NCI-H748 (cell line): ENCODE results near the gene CSPG5.

ENCODE experiments used
- DNase-seq: peaks from one replicate; lab custom pipeline; 2025; ENCODE audit not compliant: unreplicated experiment; lab: John Stamatoyannopoulos, UW

CSPG5 gene

GRCh38 chr3:47541583-47542108 lies 37.0 kb downstream of the CSPG5 start:
- no peak for DNase-seq

DNA sequence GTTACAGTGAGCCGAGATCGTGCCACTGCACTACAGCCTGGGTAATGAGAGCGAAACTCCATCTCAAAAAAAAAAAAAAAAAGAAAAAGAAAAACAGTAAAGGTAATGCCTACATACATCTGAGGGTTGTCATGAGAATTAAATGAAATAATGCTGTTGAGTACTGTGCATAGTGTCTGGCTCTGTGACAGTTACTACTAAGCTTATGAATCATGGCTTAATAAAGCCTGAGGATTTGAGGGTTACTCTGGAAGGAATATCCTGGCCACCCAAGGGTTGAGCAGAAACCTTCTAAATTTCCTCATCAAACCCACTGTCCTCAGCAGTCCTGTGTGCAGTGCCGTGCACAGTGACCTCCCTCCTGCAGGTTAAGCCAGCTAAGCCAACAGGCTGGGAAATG lies 38.4 kb downstream of the CSPG5 start:
- no peak for DNase-seq

- DNase-seq: no peak
These were observed 41.7 kb downstream of the CSPG5 start for GRCh38 chr3:47536967-47537366.

DNA sequence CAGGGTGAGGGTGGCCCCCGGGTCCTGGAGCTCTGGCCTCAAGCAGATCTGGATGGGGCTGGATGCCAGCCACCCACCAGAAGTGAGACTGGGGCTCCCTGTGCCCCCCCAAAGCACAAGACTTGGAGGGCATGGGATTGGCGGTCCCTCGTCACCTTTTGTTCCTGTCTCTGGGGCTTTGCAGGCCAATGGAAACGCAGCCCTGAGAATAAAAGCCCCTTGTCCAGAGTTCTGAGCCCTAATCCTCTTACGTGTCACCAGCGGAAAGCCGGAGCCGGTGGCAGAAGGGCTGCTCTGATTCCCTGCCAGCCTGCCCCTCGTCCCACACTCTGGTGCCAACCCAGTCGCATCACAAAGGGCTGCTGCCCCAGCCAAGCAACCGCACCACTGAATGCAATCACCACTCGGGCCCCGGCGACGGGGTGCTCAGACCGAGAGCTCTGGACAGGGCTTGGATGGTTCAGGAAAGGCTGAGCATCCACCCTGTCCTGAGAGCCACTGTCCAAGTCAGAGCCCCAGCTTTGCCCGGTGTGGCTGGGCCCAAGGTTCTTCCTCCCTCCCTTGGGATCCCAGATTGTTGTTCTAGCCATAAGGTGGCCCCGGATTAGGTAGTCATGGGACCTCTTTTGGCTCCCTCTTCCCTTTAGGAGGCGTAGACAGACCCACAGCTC lies 42.3 kb downstream of the CSPG5 start:
- no peak for DNase-seq

GRCh38 chr3:47533996-47534454 lies 44.6 kb downstream of the CSPG5 start:
- DNase-seq: no peak

GRCh38 chr3:47533481-47533880 lies 45.2 kb downstream of the CSPG5 start:
- no peak for DNase-seq

DNA sequence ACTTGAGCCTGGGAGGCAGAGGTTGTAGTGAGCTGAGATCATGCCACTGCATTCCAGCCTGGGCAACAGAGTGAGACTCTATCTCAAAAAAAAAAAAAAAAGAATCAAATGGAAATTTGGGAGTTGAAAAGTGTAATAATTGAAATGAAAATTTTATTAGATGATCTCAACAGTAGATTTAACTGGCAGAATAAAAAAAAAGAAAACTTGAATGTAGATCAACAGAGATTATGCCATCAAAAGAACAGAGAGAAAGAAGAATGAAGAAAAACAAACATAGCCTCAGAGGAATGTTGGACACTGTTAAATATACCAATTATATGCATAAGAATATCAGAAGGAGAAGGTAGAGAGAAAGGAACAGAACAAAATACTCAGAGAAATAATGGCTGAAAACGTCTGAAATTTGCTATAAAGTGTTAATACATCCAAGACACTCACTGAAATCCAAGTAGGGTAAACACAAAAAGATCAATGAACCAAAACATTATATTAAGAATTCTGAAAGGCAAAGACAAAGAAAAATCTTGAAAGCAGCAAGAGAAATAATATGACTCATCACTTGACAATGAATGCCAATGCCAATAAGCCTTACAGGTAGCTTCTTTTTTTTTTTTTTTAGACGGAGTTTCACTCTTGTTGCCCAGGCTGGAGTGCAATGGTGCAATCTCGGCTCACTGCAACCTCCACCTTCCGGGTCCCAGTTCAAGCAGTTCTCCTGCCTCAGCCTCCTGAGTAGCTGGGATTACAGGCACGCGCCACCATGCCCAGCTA lies 50.5 kb downstream of the CSPG5 start:
- no peak for DNase-seq

DNA sequence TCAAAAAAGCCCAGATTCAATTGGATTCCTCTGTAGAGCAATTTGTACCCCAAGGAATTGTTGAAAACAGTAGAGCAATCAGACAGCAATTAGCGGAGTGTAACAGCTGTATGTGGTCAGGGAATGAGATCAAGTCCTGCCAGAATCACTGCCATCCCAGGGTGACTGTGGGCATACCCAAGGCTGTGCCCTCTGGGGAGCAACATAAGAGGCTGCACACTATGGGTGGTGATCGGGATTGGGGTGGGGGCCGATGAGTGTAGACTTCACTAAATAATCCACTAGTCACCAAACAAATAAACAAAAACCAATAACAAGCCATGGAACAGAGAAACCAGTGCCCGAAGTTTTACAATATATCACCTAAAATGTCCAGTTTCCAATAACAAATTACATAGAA lies 53.0 kb downstream of the CSPG5 start:
- no peak for DNase-seq

- DNase-seq: no peak
These were observed 55.2 kb downstream of the CSPG5 start for GRCh38 chr3:47523310-47524073.

DNA sequence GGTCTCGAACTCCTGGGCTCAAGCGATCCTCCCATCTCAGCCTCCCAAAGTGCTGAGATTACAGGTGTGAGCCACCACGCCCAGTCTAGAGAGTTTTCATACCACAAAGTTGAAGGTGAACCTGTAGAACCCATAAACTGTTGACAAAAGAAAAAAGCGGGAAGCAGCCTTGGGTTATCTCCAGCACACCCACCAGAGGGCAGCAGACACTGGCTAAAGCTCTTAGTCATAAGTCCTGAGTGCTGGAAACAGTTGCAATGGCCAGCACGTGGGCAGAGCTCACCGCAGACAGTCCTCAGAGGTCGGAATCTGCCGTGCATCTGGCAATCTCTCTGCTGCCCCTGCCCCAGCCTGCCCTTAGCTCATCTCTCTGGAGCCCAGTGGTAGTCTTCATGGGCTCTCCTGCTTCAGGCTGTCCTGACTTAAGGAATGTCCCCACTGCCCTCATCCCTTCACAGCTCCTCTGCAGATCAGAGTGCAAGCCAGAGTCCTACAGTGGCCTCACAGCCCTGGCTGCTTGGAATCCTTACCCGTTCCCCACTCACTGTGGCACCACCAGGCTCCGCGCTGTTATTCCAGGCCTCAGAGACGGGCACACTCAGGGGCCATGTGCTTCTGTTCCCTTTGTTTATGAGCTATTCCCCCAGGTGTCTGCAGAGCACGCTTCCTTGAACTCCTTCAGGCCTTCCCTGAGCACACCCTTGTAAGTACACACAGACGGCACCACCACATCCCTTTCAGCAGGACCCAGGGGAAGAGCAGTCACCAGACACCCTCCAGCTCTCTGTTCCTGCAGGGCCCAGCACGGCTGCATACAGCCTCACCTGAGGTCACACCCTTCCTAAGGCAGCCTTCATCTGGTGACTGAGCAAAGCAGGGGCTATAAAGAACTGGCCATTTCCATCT lies 56.3 kb downstream of the CSPG5 start:
- peak; percentile 89 for DNase-seq

- no peak for DNase-seq
These were observed 57.9 kb downstream of the CSPG5 start for GRCh38 chr3:47520756-47521155.

DNA sequence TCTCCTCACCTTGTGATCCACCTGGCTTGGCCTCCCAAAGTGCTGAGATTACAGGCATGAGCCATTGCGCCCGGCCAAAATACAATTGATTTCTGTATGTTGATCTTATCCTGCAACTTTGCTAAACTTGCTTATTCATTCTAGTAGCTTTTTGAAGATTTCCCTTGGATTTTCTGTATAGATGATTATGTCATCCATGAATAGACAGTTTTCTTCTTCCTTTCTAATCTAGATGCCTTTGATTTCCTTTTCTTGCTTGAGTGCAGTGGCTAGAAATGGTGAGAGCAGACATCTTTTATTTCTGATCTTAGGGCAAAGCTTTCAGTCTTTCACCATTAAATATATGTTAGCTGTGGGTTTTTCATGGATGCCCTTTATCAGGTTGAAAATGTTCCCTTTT lies 60.7 kb downstream of the CSPG5 start:
- no peak for DNase-seq

DNA sequence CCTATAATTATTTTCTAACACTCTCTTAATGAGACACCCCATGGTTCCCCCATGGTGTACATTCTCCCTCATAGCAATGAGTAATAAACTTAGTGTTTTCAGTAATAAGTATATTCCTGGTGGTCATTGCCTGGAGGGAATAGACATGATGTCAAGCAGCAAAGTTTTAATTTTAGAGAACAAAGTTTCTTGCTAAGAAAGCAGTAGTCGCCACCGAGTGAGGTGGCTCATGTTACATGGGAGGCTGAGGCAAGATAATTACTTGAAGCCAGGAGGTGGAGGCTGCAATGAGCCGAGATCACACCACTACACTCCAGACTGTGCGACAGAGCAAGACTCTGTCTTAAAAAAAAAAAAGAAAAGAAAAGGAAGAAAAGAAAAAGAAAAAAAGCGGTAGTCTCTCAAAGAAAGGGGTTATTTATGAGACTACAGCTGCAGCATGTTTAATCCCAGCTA lies 62.8 kb downstream of the CSPG5 start:
- DNase-seq: no peak

DNA sequence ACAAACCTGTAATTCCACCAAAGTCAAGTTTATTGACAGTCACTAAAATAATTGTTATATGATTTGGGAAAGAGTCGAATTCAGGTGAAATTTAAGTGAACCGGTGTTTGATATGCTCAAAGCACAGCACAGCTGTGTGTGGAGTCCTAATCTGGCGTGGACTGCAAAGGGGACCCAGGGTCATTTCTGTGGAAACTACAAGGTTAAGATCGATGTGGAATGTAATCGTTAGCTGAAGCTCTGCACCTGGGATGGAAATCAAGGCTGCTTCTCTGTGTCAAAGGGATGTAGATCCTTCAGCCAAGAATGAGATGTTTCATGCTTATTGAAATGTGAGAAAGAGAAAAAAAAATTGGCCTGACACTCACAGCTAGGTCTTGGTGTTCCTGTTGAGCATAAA lies 63.6 kb downstream of the CSPG5 start:
- no peak for DNase-seq

GRCh38 chr3:47513125-47513929 lies 65.3 kb downstream of the CSPG5 start, which contains the start of gene ELP6:
TSS of gene ELP6 (minus strand) at chr3:47513712. CDS start at chr3:47513590, 122 bp downstream.
- peak; percentile 93 for DNase-seq

DNA sequence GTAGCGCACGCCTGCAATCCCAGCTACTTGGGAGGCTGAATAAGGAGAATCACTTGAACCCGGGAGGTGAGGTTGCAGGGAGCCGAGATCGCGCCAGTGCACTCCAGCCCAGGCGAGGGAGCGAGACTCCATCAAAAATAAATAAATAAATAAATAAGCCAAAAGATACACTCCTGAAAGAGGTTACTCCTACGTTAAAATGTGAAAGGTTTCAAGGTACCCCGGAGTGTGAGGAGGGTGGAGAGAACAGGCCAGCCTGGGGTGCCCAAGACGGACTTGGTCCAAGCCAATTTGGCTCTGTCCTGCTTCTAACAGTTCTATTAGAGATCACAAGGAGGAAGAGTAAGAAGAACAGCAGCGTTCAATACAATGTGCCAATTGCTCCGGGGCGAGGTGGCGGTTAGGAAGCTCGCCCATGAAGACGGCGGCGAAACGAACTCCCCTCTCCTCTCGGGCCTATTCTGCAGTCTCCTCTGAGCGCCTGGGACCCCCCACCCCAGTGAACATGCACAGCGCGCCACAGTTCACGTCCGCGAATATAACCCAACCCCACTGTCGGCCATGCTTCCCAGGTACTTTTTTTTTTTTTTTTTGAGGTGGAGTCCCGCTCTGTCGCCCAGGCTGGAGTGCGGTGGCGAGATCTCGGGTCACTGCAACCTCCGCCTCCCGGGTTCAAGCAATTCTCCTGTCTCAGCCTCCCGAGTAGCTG lies 66.1 kb downstream of the CSPG5 start:
- DNase-seq: peak; percentile 20
